Body of pancreas (tissue), 4 donors: ENCODE results near the gene CCT8. TPM values are rescaled to one million over a fixed set of nuclear protein-coding genes. Genes with fewer than 3 reads are reported as not detected.

Source experiments
- ATAC-seq: fragments of 150-250 bp; one replicate; pipeline ENCODE4 v1.9.1; 2016
- DNase-seq, 4 donors: peaks; one replicate each; pipeline ENCODE4 v3.0.0-alpha.2; 2019
- H3K27ac ChIP-seq, 4 donors: fragments of 200-600 bp; sonication (generic); 1 replicate in 3 of 4; 2 replicates in 1 of 4; pipeline versions ENCODE4 v1.5.1 to v1.6.1; 2016 to 2019; ENCODE audit warnings: mild to moderate bottlenecking in 1 of 4, mixed read lengths in 1 of 4, moderate library complexity in 1 of 4
- H3K27me3 ChIP-seq, 2 donors: fragments of 200-600 bp; sonication (generic); one replicate each; pipeline ENCODE4 v1.6.0; 2016; ENCODE audit warnings: mild to moderate bottlenecking in 1 of 2
- H3K36me3 ChIP-seq, 2 donors: fragments of 200-600 bp; sonication (generic); replicated peaks in 1 of 2; 2 replicates each; pipeline ENCODE4 v1.5.1; 2016; ENCODE audit warnings: low read depth in 2 of 2; ENCODE audit not compliant: insufficient read depth in 1 of 2
- H3K4me1 ChIP-seq: fragments of 200-600 bp; sonication (generic); one replicate; pipeline ENCODE4 v1.6.0; 2016
- H3K4me3 ChIP-seq, 2 donors: fragments of 200-600 bp; sonication (generic); 1 replicate in 1 of 2; 2 replicates in 1 of 2; pipeline ENCODE4 v1.5.1; 2016 to 2019
- H3K9me3 ChIP-seq, 3 donors: fragments of 200-600 bp; sonication (generic); 1 replicate in 2 of 3; 2 replicates in 1 of 3; pipeline ENCODE4 v1.5.1; 2016
- POLR2A ChIP-seq, 3 donors: fragments of 450-650 bp; IDR thresholded peaks; one replicate each; pipeline ENCODE4 v1.6.1; 2016; ENCODE audit warnings: antibody characterized with exemption in 3 of 3, mild to moderate bottlenecking in 2 of 3
- WGBS, 2 donors: methylation state at CpG; one replicate each; pipeline ENCODE4 v1.1.5; 2017; 5-methylcytosine and 5-hydroxymethylcytosine counted together
- intact Hi-C: fragments of 100-400 bp; cut with DNase I; formaldehyde crosslinking; loops from one replicate; pipeline ENCODE4 v1.15.1; 2023
- total RNA-seq, 2 donors: library from RNA; depleted of rRNA; stranded (reverse); fragments of >200 nt; gene quantifications; one replicate each; pipeline ENCODE4 v1.1.0, GENCODE V29; 2016
- TF ChIP-seq, protein P1 (sequence below), 7 experiments: fragments of 450-650 bp in 4 of 7; fragments of 200-600 bp in 3 of 7; sonication (generic) in 3 of 7; IDR thresholded peaks; one replicate each; pipeline ENCODE4 v1.5.1; 2016 to 2019; ENCODE audit warnings: antibody characterized with exemption in 7 of 7

The CCT8 gene
- total RNA-seq, 2 donors from 2014 or later = 46.1 to 73.4 TPM

DNA sequence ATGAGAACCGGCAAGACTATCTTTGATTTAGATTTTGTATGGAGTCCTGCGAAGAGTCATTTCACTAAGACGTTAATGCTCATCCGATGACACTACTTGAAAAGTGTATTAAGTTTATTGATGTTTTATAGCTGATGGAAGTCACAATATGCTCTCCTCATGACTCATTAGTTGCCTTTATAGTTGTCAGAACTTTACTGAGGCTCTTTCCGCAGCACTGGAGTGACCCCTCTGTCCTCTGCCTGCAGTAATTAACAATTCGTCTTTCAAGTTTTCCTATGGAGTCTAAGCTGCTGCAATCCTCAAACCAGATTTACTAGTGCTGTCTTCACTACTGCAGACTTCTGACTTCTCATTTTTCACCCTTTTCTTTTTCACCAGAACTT, 48.1 kb downstream of the CCT8 start:
- no peak for DNase-seq
- H3K36me3 ChIP-seq = no peaks in the 10 kb centered on the region
- peak overlapping the region; percentile 33 to 35 for H3K4me3 ChIP-seq
- WGBS, 2 donors = 0 to 1% methylated on average over 6 of the region's 6 CpGs
- H3K9me3 ChIP-seq = no peaks in the 10 kb centered on the region
- no peaks in the 10 kb centered on the region for H3K27me3 ChIP-seq
- H3K27ac ChIP-seq = peak overlapping the region; percentile 91 to 98 (median 94)
- TF ChIP-seq POLR2A (IDR thresholded peaks at IDR 0.05) = no peak
- TF ChIP-seq, protein P1, sequence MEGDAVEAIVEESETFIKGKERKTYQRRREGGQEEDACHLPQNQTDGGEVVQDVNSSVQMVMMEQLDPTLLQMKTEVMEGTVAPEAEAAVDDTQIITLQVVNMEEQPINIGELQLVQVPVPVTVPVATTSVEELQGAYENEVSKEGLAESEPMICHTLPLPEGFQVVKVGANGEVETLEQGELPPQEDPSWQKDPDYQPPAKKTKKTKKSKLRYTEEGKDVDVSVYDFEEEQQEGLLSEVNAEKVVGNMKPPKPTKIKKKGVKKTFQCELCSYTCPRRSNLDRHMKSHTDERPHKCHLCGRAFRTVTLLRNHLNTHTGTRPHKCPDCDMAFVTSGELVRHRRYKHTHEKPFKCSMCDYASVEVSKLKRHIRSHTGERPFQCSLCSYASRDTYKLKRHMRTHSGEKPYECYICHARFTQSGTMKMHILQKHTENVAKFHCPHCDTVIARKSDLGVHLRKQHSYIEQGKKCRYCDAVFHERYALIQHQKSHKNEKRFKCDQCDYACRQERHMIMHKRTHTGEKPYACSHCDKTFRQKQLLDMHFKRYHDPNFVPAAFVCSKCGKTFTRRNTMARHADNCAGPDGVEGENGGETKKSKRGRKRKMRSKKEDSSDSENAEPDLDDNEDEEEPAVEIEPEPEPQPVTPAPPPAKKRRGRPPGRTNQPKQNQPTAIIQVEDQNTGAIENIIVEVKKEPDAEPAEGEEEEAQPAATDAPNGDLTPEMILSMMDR (IDR thresholded peaks at IDR 0.05) = no peak
- H3K4me1 ChIP-seq = peaks cover 11% of the 10 kb centered on the region
- intact Hi-C loops = no loop called here
- no peak for ATAC-seq

DNA sequence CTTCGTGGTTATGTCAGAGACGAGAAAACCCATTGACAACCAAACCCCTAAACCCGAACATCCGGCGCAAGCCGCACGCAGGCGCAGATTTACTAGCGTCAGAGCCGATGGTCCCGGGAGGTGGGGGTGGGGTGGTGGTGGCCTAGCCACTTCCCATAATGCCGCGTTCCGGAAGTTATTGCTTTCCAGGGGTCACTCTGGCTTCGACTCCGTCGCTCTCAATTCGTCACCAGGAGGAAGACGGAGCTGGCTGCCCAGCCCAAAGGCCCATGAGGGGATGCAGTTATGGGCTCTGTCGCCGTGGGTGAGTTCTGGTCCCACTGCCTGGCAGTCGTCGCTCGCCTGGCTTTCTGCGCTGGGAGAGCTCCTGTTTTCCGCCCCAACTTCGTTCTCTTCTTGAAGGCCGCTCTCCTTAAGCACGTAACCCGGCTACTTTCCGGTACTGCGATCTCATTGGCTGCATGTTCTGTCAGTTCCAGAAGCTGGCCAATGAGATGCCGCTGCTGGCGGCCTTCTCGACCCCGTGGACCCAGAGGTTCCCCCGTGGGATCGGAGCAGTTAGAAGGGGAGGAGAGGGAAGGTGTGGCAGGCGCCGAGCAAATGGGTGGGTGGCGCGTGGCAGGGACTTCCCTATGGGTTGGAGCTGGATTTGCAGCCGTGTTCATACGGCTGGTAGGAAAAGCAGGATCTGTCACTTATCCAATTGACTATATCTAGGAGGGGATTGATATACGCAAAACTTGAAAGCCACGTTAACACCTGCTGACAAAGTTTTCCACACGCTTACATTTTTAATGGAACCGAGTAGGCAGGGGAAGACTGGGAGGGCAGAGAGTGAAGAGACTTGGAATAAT, 48.7 kb downstream of the CCT8 start, which contains the start of gene USP16:
Gene USP16 (plus strand): TSS at position 195 of the 854 bp plus-strand sequence. CDS start 3,246 bp downstream, outside the sequence.
- TF ChIP-seq, protein P1 (IDR thresholded peaks at IDR 0.05) = peak in 4 of 7 experiments; percentile 41 to 51 (median 49)
- peak; percentile 54 to 90 (median 85) for TF ChIP-seq POLR2A (IDR thresholded peaks at IDR 0.05)
- intact Hi-C loops = no loop called here
- ATAC-seq (peak; percentile 97), DNase-seq (peak; percentile 95 to 97 (median 96))
- Histone ChIP-seq H3K4me1 (peaks cover 14% of the 10 kb centered on the region), H3K36me3 (no peaks in the 10 kb centered on the region), H3K9me3 (no peaks in the 10 kb centered on the region), H3K27me3 (no peaks in the 10 kb centered on the region), H3K27ac (peak within 1 kb of the TSS; percentile 91 to 98 (median 94)), H3K4me3 (peak within 1 kb of the TSS; percentile 33 to 35)
- WGBS, 2 donors = 0 to 1% methylated on average over 24 to 48 of the region's 48 CpGs

DNA sequence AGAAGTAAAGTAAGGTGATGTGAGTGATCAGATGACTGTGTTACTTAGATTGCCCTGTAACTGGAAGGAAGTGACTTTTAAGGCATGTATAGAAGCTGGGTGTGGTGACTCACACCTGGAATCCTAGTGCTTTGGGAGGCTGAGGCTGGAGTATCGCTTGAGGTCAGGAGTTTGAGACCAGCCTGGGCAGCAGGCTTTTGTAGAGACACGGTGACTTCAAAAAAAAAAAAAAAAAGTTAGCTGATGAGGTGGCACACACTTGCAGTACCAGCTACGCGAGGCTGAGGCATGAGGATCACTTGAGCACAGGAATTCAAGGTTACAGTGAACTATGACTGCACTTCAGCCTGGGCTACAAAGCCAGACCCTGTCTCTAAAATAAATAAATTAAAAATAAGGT, 51.3 kb downstream of the CCT8 start:
- no peaks in the 10 kb centered on the region for H3K9me3 ChIP-seq
- H3K4me3 ChIP-seq = no peak overlapping the region
- H3K27ac ChIP-seq = no peak overlapping the region
- TF ChIP-seq POLR2A (IDR thresholded peaks at IDR 0.05) = no peak
- TF ChIP-seq, protein P1 (IDR thresholded peaks at IDR 0.05) = no peak
- no peak for DNase-seq
- 63 to 67% methylated on average over 4 of the region's 4 CpGs for WGBS, 2 donors
- no peaks in the 10 kb centered on the region for H3K27me3 ChIP-seq
- ATAC-seq = no peak
- no peaks in the 10 kb centered on the region for H3K36me3 ChIP-seq
- H3K4me1 ChIP-seq = peaks cover 30% of the 10 kb centered on the region
- intact Hi-C loops = no loop called here

DNA sequence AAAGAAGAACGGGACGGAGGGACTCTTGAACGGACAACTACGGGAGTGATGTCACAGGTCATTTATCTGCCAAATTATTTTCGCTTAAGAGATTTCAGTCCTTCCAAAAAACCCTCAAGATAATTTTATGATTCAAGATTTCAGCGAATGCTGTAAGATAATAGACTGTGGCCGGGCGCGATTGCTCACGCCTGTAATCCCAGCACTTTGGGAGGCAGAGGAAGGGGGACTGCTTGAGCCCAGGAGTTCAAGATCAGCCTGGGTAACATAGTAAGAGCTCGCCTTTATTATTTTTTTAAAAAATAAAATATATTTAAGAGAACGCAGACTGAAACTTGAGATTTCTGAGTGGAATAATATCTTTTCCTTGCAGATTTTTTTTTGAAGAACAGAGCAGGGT, 54.9 kb downstream of the CCT8 start:
- TF ChIP-seq POLR2A (IDR thresholded peaks at IDR 0.05) = no peak
- TF ChIP-seq, protein P1 (IDR thresholded peaks at IDR 0.05) = no peak
- H3K4me3 ChIP-seq = peak overlapping the region; percentile 97
- H3K27ac ChIP-seq = peak overlapping the region; percentile 45 to 82 (median 79)
- H3K4me1 ChIP-seq = peaks cover 20% of the 10 kb centered on the region
- intact Hi-C loops = no loop called here
- no peaks in the 10 kb centered on the region for H3K27me3 ChIP-seq
- no peaks in the 10 kb centered on the region for H3K9me3 ChIP-seq
- DNase-seq = no peak
- WGBS, 2 donors = 8 to 14% methylated on average over 12 of the region's 12 CpGs
- ATAC-seq = peak; percentile 27
- no peaks in the 10 kb centered on the region for H3K36me3 ChIP-seq
